NB4 (cell line): Measurements from ENCODE around the gene CHAD.
A peak's percentile ranks its signal among the peaks of the same experiment; 100 is the strongest.

Experiments
- DNase-seq: peaks from one replicate; pipeline ENCODE4 v3.0.0; 2010; ENCODE audit warnings: low read depth
- H3K4me3 ChIP-seq: one replicate; pipeline ENCODE4 v1.5.1; 2011; ENCODE audit warnings: mild to moderate bottlenecking, low read depth, low read length, moderate library complexity
- MAX ChIP-seq: IDR thresholded peaks from 2 replicates; pipeline ENCODE4 v1.6.1; 2011; ENCODE audit warnings: low read depth, low read length
- MYC ChIP-seq: IDR thresholded peaks from 2 replicates; pipeline ENCODE4 v1.6.1; 2011; ENCODE audit warnings: low read depth, low read length
- POLR2A ChIP-seq: IDR thresholded peaks from 2 replicates; pipeline ENCODE4 v1.6.1; 2011; ENCODE audit warnings: mild to moderate bottlenecking; ENCODE audit not compliant: insufficient read length; ENCODE audit errors: extremely low read depth
- TF ChIP-seq, protein P1 (sequence below): IDR thresholded peaks from one replicate; pipeline ENCODE4 v1.5.1; 2012; ENCODE audit warnings: low read depth, low read length

Gene CHAD

DNA sequence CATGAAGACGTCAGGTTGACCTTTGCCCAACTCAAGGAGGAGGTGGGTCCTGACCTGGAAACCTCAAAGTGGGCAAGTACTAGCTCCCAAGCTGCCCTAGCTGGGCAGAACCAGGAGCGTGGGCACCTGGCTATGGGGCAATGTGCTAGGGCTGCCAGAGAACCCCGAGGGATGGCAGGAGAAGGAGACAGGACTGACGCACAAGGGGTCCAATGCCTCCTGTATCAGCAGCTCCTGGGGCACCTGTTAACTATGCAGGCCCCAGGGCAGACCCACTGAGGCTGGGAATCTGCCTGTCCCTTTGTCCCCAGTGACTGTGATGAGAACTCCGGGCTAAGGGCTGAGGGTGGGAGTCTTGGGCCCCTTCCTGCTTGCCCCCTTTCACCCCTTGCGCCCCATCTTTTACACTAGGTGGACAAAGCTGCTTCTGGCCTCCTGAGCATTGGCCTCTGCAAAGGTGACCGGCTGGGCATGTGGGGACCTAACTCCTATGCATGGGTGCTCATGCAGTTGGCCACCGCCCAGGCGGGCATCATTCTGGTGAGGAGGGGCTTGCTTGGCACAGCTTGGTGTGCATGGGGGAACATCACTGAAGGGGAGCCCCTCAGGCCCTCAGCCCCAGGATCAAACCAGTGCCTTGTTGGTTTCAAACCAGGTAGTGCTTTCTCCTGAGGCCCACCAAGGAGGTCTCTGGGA, 7.7 kb downstream of the CHAD start:
- no peak overlapping the region for H3K4me3 ChIP-seq
- no peak for DNase-seq
- TF ChIP-seq MYC (no peak), POLR2A (no peak), MAX (no peak)
- TF ChIP-seq, protein P1, sequence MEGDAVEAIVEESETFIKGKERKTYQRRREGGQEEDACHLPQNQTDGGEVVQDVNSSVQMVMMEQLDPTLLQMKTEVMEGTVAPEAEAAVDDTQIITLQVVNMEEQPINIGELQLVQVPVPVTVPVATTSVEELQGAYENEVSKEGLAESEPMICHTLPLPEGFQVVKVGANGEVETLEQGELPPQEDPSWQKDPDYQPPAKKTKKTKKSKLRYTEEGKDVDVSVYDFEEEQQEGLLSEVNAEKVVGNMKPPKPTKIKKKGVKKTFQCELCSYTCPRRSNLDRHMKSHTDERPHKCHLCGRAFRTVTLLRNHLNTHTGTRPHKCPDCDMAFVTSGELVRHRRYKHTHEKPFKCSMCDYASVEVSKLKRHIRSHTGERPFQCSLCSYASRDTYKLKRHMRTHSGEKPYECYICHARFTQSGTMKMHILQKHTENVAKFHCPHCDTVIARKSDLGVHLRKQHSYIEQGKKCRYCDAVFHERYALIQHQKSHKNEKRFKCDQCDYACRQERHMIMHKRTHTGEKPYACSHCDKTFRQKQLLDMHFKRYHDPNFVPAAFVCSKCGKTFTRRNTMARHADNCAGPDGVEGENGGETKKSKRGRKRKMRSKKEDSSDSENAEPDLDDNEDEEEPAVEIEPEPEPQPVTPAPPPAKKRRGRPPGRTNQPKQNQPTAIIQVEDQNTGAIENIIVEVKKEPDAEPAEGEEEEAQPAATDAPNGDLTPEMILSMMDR, result no peak

DNA sequence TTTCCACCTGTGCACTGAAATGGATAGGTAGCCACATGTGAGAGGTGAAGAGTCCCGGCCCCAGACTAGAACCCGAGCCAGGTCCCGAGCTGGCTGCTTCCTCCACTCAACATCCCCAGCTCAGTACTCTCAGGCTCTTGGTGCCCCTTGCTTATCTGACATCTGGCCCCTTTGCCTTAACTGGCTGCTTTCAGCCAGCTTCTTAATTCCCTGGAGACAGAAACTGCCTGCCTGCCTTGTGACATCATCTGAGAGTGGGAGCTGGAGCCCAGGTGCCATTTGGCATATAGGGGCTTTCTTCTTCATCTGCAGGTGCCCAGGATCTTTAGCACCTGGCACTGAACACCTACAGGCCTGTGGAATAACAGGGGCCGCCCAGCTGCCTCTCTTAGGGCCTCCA, 8.9 kb downstream of the CHAD start:
- peak; percentile 63 for DNase-seq
- H3K4me3 ChIP-seq, result no peak overlapping the region
- TF ChIP-seq POLR2A (no peak), MAX (no peak), MYC (no peak)
- TF ChIP-seq, protein P1, result no peak

- TF ChIP-seq, protein P1, result no peak
- no peak for TF ChIP-seq MAX
- no peak for TF ChIP-seq POLR2A
- no peak for TF ChIP-seq MYC
- H3K4me3 ChIP-seq, result no peak overlapping the region
- DNase-seq, result peak; percentile 91
Measured at GRCh38 chr17:50458701-50459676, 9.7 kb downstream of the CHAD start.

DNA sequence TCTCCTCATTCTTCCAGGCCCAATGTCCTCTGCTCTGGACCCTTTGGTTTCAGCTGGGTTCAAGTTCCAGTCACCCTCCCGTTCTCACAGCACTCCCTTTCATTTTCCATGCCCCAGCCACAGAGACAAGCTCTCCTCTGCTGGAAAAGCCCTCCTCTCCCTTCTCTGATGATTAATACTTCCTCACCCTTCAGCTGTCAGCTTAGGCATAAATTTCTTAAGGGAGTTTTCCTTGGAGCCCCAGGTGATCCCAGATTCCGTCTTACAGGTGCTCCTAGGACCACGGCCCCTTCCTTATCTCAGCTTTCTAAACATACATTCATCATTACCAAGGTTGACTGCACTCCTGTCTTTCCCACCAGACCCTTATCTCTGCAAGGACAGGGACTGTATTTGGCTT, 10.4 kb downstream of the CHAD start:
- no peak for DNase-seq
- TF ChIP-seq POLR2A (no peak), MAX (no peak), MYC (no peak)
- TF ChIP-seq, protein P1, result no peak
- no peak overlapping the region for H3K4me3 ChIP-seq

DNA sequence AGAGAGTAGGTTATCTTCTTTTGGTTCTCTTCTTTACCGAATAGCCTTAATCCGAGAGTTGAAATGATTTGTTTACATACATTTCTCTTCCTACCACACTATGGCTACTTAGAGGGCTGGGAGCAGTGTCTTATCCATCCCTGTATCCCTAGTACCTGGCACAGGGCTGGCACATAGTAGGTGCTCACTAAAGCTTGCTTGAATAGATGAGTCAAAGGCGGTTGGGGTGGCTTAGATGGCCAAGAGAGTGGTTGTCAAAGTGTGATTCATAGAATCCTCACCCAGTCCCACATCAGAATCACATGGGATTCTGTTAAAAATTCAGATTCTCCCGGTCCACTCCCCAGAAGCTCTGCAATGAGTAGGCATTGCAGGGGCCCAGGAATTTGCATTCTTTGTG, 11.1 kb downstream of the CHAD start:
- no peak for TF ChIP-seq MYC
- TF ChIP-seq, protein P1, result no peak
- TF ChIP-seq MAX, result no peak
- no peak for TF ChIP-seq POLR2A
- DNase-seq, result no peak
- H3K4me3 ChIP-seq, result no peak overlapping the region
